ENCODE measurements around the gene PNMA6E. TPM values are rescaled to one million over a fixed set of nuclear protein-coding genes. Genes with fewer than 3 reads are reported as not detected.

The PNMA6E gene
- total and polyA plus RNA-seq, 2 donors (not counting 3 experiments of a cell fraction or from before 2014, with no cell fraction given): not detected

DNA sequence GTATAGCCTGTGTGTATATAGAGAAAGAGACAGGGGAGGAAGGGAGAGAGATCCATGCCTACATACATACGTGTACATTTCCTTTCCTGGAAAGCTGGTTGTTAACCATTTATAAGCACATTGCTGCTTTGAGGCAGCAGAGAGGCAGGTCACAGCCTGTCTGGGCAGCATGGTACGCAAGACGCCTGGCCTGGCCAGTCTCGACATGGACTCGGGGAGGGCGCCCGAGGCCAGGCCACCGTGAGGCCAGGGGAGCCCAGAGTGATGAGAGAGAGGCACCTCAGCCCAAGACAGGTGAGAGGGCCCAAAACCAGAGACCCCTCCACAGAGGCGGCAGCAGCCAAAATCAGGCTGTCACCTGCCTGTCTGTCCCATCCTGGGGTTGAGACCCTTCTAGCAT lies 40.8 kb upstream of the PNMA6E start:
- intact Hi-C loops (cut with micrococcal nuclease): no loop called here

More for the DNA sequence above, 40.8 kb upstream of the PNMA6E start:
- Histone ChIP-seq H2AFZ (ENCODE audit: low read depth, low read length) (no peak overlapping the region), H3K4me1 (ENCODE audit: control insufficient read depth, extremely low read depth, insufficient read depth, low read length) (no peaks in the 10 kb centered on the region), H3K9ac (replicated peaks; ENCODE audit: extremely low read depth, insufficient read depth, low read length) (no peak overlapping the region), H3K27ac (ENCODE audit: insufficient read depth, low read depth, low read length) (no peak overlapping the region), H3K4me2 (ENCODE audit: insufficient read depth, low read length) (no peak overlapping the region), H4K20me1 (replicated peaks; ENCODE audit: control insufficient read depth, extremely low read depth, insufficient read depth, low read length) (no peaks in the 10 kb centered on the region), H3K9me1 (replicated peaks; ENCODE audit: control insufficient read depth, extremely low read depth, insufficient read depth, low read length) (no peaks in the 10 kb centered on the region), H3K36me3 (ENCODE audit: control insufficient read depth in 2 of 2, extremely low read depth in 1 of 2, insufficient read depth in 2 of 2, low read length in 2 of 2) (no peaks in the 10 kb centered on the region), H3K4me3 (replicated peaks in 1 of 3; ENCODE audit: insufficient read depth in 1 of 3, low read depth in 1 of 3, low read length in 3 of 3) (no peak overlapping the region), H3K79me2 (ENCODE audit: control insufficient read depth, insufficient read depth, low read length) (no peaks in the 10 kb centered on the region), H3K9me3 (replicated peaks; ENCODE audit: control insufficient read depth, insufficient read depth, low read length) (no peaks in the 10 kb centered on the region), H3K27me3 (ENCODE audit: control insufficient read depth in 2 of 2, insufficient read depth in 2 of 2, low read length in 2 of 2) (no peaks in the 10 kb centered on the region)
- ChIA-PET POLR2A (no interaction called here), CTCF (no interaction called here)
- dilution Hi-C loops (cut with MboI; ENCODE audit: extremely low pct_ligation_motif_present, low sequenced_read_pairs): no loop called here
- TF ChIP-seq MYC (IDR thresholded peaks at IDR 0.05; ENCODE audit: low read depth, low read length) (no peak), POLR2AphosphoS5 (IDR thresholded peaks at IDR 0.05; ENCODE audit: insufficient read depth, low read depth, low read length) (no peak), GATA2 (IDR thresholded peaks at IDR 0.05; ENCODE audit: insufficient read depth, insufficient read length, low read depth, low read length) (no peak), JUN (IDR thresholded peaks at IDR 0.05; ENCODE audit: borderline replicate concordance, insufficient read depth, insufficient read length, low read depth) (no peak), FOS (IDR thresholded peaks at IDR 0.05; ENCODE audit: borderline replicate concordance, insufficient read depth, low read length) (no peak), POLR2A (IDR thresholded peaks at IDR 0.05; ENCODE audit: low read depth, low read length) (no peak), EZH2 (IDR thresholded peaks at IDR 0.05; ENCODE audit: borderline replicate concordance, low read depth, low read length, severe bottlenecking) (no peak), MAX (IDR thresholded peaks at IDR 0.05; ENCODE audit: insufficient read depth, insufficient read length) (no peak)
- TF ChIP-seq, protein P1, sequence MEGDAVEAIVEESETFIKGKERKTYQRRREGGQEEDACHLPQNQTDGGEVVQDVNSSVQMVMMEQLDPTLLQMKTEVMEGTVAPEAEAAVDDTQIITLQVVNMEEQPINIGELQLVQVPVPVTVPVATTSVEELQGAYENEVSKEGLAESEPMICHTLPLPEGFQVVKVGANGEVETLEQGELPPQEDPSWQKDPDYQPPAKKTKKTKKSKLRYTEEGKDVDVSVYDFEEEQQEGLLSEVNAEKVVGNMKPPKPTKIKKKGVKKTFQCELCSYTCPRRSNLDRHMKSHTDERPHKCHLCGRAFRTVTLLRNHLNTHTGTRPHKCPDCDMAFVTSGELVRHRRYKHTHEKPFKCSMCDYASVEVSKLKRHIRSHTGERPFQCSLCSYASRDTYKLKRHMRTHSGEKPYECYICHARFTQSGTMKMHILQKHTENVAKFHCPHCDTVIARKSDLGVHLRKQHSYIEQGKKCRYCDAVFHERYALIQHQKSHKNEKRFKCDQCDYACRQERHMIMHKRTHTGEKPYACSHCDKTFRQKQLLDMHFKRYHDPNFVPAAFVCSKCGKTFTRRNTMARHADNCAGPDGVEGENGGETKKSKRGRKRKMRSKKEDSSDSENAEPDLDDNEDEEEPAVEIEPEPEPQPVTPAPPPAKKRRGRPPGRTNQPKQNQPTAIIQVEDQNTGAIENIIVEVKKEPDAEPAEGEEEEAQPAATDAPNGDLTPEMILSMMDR (IDR thresholded peaks at IDR 0.05; ENCODE audit: extremely low read depth in 1 of 2, insufficient read depth in 1 of 2, low read depth in 1 of 2, low read length in 2 of 2): no peak
- DNase-seq (ENCODE audit: low read depth, low spot score): no peak
- no TSS peak for BruUV-seq (replicated peaks)
- no peak for FAIRE-seq
